Stimulated activated CD4-positive, alpha-beta T cell treated with anti-CD3 and anti-CD28 coated beads, TNF-alpha, amount 100 ng/mL, for 4 hours (primary cell): ENCODE data around the gene GATA3.

Source experiments
- DNase-seq, 3 experiments: peaks; one replicate each; pipeline ENCODE4 v3.0.0-alpha.2; 2020; ENCODE audit warnings: low read depth in 3 of 3

Gene GATA3

DNA sequence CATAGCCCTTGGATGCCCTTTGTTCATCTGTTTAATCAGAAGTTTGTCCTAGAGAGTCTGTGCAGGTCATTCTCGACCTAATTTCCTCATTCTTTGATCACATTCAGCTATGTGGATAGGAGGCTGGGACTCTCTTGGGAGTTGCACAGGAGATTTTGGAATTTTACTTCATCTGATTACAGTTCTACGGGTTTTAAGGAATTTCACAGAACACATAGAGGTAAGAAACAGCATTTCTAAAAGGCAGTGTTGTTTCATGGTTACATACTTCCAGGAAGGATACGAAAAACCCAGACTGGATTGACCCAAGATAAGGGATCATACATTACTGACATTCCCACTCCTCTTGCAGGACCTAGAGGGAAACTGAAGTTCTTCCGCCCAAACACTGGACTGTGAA, 45.9 kb downstream of the GATA3 start:
- DNase-seq: no peak

DNA sequence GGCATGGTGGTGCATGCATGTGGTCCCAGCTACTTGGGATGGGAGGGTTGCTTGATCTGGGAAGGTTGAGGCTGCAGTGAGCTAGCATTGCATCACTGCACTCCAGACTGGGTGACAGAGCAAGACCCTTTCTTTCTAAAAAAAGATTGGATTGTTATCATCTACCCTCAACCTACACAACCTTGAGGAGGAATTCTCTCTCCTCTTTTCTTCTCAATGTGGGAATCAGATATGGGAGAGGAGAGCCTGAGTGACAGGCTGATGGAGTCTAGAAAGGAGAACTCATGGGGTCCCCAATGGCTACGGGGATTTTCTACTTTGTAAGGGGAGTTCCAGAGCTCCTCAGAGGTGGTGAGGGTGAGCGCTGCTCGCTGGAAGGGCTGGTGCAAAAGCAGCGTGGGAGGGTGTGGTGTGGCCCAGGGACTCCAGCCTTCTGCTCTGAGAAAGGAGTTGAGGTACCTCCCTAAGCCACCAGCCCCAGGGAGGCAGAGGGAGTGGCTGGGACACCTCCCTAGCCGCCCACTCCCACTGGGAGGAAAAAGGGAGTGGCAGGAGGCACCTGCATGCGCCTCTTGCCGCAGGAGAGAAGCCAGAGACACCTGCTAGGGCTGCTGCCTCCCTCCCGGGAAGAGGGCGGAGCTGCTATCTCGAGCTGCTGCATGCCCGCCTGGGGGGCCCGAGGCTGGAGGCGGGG, 48.4 kb downstream of the GATA3 start:
- DNase-seq: no peak

GRCh38 chr10:8103543-8103942, 49.1 kb downstream of the GATA3 start:
- no peak for DNase-seq

GRCh38 chr10:8104005-8104404, 49.5 kb downstream of the GATA3 start:
- no peak for DNase-seq

DNA sequence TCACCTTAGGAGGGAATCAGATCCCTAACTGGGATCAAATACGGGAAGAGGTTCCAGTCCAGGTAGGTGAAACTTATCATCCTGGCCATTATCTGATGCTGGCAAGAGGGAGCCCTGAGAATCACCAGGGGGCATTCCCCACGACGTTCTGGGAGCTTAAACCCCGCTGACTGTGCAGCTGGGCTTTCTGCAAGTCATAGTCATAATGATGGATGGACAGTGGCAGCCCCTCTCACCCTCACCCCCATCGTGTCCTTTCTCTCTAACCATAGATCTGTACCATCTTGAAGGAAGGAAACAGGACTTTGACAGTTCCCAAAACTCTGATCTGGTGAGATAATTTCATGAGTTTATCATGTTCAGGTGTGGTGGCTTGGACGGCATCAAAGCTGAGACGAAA, 50.2 kb downstream of the GATA3 start:
- DNase-seq: no peak

DNA sequence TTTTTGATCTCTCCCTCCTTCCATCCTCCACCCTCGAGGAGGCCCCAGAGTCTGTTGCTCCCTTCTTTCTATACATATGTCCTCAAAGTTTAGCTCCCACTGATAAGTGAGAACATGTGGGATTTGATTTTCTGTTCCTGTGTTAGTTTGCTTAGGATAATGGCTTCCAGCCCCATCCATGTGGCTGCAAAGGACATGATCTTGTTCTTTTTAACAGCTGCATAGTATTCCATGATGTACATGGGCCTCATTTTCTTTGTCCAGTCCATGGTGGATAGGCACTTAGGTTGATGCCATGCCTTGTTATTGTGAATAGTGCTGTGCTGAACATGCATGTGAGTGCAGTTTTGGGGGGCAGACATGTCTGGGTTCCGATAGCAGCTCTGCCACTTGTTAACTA, 51.4 kb downstream of the GATA3 start:
- no peak for DNase-seq

DNA sequence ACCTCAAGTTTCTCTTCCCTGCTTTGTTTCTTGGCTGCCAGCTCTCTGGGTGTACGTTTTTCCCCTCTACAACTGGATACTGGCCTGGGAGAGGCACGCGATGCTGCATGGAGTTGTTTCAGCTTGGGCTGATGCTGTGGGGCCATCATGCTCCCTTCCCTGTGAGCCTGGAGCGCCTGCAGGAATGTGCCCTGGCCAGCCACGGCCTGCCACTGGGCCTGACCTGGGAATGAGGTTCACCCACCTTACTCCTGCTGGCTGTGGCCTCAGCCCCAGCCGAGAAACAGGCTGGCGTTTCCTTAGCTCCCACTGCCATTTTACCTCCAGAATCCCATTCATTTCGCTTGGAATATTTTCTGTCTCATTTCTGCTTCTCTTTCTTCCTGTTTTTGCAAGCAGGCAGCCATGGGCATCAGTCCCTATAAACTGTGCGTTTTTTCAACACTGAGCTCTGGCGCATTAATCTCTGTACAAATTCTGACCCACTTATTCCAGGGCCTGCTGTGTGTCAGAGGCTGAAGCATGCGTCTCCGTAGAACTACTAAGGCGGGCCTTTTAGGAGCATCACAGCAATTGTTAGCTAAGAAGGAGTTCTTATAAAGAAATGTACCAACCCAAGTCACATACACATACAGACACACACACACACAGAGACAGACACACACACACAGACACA, 57.9 kb downstream of the GATA3 start:
- no peak for DNase-seq

DNA sequence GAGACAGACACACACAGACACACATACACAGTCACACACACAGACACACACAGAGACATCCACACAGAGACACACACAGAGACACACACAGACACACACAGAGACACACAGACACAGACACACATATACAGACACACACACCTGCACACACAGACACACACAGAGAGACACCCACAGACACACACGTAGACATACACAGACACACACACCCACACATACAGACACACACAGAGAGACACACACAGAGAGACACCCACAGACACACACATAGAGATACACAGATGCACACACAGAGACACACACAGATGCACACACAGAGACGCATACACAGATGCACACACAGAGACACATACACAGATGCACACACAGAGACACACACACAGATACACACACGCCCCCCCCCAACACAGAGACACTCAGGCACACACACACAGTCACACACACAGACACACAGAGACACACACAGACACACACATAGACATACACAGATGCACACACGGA, 58.5 kb downstream of the GATA3 start:
- DNase-seq: no peak

DNA sequence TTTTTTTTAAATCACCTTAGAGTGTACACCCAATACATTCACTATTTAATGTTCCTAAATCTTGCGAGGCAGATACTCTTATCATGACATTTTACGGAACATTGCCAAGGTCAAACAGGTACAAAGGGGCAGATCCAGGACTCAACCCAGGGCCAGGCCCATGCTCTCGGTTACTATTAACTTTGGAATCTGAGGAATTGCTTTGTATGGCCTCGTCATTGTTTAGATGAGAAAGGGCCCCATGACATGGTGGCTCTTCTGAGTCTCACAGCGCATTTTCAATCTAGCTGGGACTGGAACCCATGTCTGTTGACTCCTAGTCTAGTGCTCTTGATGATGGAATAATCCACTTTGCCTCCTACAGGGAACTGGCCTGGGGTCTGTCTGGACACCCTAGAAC, 59.1 kb downstream of the GATA3 start:
- DNase-seq: no peak

- no peak for DNase-seq
Measured at GRCh38 chr10:8114741-8115617, 60.5 kb downstream of the GATA3 start.

DNA sequence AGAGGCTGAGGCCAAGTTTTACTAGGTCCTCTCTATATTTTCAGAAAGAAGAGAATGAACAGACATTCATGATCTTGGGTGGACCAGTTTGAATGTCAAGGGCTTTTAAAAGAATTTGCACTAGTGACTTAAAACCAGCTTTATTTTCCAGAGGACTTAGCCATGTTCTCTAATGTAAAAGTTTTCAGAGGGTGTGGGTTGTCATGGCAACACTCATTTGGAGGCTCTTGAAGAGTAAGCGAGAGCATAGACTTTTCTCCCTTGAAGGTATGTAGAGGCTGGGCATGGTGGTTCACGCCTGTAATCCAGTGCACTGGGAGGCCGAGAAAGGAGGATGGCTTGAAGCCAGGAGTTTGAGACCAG, 61.1 kb downstream of the GATA3 start:
- DNase-seq: no peak

DNA sequence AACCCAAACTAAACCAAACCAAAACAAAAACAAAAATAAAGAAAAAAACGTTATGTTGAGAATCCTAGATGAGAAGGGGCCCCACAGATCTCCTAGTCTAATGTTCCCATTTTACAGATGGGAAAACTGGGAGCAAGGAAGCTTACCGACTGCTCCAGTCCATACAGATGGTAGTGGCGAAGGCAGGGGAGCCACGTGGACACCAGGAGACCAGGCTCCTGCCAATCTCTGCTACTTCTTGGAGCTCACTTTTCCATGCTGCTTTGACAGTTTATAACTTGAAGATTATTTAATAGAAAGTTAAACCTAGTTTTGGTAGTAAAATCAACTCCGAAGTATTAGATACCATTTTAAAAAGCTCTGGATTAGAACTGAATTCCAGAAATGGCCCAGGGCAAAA, 62.0 kb downstream of the GATA3 start:
- no peak for DNase-seq

- no peak for DNase-seq
Measured at GRCh38 chr10:8116926-8117493, 62.5 kb downstream of the GATA3 start.

GRCh38 chr10:8121201-8121890, 66.9 kb downstream of the GATA3 start:
- DNase-seq: no peak

DNA sequence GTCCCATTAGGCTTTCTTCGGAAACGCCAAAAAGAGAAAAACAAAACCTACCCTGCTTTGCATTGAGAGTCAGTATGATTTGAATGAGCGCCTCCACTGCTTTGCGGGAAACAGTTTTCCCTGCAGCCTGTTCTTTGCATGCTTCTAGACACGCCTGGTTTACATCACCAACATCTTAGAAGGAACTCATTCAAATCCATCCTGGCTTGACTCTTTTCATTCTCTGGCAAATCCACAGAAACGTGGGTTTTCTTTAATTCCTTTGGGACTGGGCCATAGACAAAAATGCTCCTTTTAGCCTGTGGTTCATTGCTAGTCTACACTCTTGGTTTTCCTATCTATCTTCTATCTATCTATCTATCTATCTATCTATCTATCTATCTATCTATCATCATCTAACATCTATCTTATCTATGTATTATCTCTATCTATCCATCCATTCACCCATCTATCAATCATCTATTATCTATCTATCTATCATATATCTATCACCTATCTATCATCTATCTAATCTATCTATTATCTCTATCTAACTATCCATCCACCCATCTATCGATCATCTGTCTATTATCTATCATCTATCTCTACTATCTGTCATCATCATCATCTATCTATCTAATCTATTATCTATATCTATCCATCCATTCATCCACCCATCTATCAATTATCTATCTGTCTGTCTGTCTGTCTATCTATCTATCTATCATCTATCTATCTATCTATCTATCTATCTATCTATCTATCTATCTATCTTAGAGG, 68.3 kb downstream of the GATA3 start:
- DNase-seq: no peak

DNA sequence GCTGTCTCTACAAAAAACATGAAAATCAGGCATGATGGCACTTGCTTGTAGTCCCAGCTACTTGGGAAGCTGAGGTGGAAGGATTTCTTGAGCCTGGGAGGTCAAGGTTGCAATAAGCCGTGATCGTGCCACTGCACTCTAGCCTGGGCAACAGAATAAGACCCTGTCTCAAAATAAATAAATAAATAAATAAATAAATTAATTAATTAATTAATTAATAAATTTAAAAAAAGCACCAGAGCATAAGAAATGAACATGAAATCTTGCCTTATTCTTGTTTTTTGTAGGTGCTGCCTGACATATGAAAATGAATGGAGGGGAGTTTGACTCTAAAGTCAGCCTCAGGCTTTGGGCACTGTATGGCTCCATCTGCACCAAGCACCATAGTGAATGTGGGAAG, 69.9 kb downstream of the GATA3 start:
- DNase-seq: no peak
